ENCODE measurements around the gene MAFG.

DNA sequence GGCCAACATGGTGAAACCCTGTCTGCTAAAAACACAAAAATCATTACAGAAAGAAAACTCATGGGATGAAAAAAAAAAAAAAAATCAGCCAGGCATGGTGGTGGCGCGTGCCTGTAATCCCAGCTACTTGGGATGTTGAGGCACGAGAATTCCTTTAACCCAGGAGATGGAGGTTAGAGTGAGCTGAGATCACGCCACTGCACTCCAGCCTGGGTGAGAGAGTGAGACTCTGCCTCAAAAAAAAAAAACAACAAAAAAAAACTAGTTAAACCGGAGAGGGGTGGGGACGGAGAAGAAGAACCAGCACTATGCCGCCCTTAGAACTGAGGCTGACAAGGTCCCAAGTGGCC, 40.8 kb upstream of the MAFG start:
- TF ChIP-seq, protein P1, sequence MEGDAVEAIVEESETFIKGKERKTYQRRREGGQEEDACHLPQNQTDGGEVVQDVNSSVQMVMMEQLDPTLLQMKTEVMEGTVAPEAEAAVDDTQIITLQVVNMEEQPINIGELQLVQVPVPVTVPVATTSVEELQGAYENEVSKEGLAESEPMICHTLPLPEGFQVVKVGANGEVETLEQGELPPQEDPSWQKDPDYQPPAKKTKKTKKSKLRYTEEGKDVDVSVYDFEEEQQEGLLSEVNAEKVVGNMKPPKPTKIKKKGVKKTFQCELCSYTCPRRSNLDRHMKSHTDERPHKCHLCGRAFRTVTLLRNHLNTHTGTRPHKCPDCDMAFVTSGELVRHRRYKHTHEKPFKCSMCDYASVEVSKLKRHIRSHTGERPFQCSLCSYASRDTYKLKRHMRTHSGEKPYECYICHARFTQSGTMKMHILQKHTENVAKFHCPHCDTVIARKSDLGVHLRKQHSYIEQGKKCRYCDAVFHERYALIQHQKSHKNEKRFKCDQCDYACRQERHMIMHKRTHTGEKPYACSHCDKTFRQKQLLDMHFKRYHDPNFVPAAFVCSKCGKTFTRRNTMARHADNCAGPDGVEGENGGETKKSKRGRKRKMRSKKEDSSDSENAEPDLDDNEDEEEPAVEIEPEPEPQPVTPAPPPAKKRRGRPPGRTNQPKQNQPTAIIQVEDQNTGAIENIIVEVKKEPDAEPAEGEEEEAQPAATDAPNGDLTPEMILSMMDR (IDR thresholded peaks at IDR 0.05) = no peak
- TF ChIP-seq ZFX (IDR thresholded peaks at IDR 0.05; ENCODE audit: borderline replicate concordance) = no peak
